ENCODE data around the gene PLEKHG7. TPM values are rescaled to one million over a fixed set of nuclear protein-coding genes. Genes with fewer than 3 reads are reported as not detected.

The PLEKHG7 gene
- polyA plus RNA-seq, 3 donors, result not detected

GRCh38 chr12:92726850-92727249, 24.1 kb downstream of the PLEKHG7 start:
- Histone ChIP-seq H3K27me3 (ENCODE audit: control insufficient read depth in 2 of 2, insufficient read depth in 2 of 2, low read length in 2 of 2) (no peaks in the 10 kb centered on the region), H3K36me3 (replicated peaks in 1 of 2; ENCODE audit: control insufficient read depth in 1 of 2, insufficient read depth in 2 of 2, low read length in 2 of 2) (no peaks in the 10 kb centered on the region), H4K20me1 (ENCODE audit: insufficient read depth, low read length) (no peaks in the 10 kb centered on the region), H2AFZ (ENCODE audit: insufficient read depth, low read depth, low read length, poor library complexity, severe bottlenecking) (no peak overlapping the region), H3K79me2 (ENCODE audit: insufficient read depth, low read length) (no peaks in the 10 kb centered on the region), H3K9ac (ENCODE audit: insufficient read depth, low read length, poor library complexity, severe bottlenecking) (no peak overlapping the region), H3K9me3 (replicated peaks in 1 of 2; ENCODE audit: control insufficient read depth in 1 of 2, insufficient read depth in 1 of 2, low read length in 2 of 2) (peaks cover 0 to 2% of the 10 kb centered on the region in 2 donors), H3K4me1 (ENCODE audit: control insufficient read depth in 1 of 2, insufficient read depth in 2 of 2, low read length in 2 of 2) (no peaks in the 10 kb centered on the region), H3K27ac (ENCODE audit: low read depth in 1 of 2, low read length in 2 of 2) (no peak overlapping the region), H3K4me2 (replicated peaks; ENCODE audit: extremely low read depth, low read length, poor library complexity, severe bottlenecking) (no peak overlapping the region), H3K4me3 (replicated peaks in 1 of 3; ENCODE audit: low read depth in 2 of 3, low read length in 3 of 3) (no peak overlapping the region)
- Mint-ChIP-seq H3K27me3 (ENCODE audit: low read depth in 3 of 3) (peaks cover 0 to 5% (median 5%) of the 10 kb centered on the region in 3 donors), H3K27ac (no peak overlapping the region), H3K4me1 (peaks cover 4% of the 10 kb centered on the region), H3K4me3 (no peak overlapping the region), H3K9me3 (peaks cover 3 to 9% (median 7%) of the 10 kb centered on the region in 7 donors), H3K36me3 (no peaks in the 10 kb centered on the region)
- intact Hi-C loops (cut with micrococcal nuclease), result no loop called here
- TF ChIP-seq CTCF (IDR thresholded peaks at IDR 0.05), result no peak
- no peak for DNase-seq
- 100% methylated on average over 1 of the region's 4 CpGs for WGBS (ENCODE audit: insufficient coverage)

- DNase-seq, result peak; percentile 5 to 17 (median 9)
- H3K9me3 Mint-ChIP-seq, result peaks cover 0 to 6% (median 3%) of the 10 kb centered on the region in 7 donors
- H3K36me3 Mint-ChIP-seq, result peaks cover 0 to 1% of the 10 kb centered on the region in 2 donors
- no CpG with 5 or more reads among the region's 1 CpG for WGBS (ENCODE audit: insufficient coverage)
- Histone ChIP-seq H3K27me3 (ENCODE audit: control insufficient read depth in 2 of 2, insufficient read depth in 2 of 2, low read length in 2 of 2) (no peaks in the 10 kb centered on the region), H4K20me1 (ENCODE audit: insufficient read depth, low read length) (no peaks in the 10 kb centered on the region), H3K4me3 (replicated peaks in 1 of 3; ENCODE audit: low read depth in 2 of 3, low read length in 3 of 3) (no peak overlapping the region), H3K4me1 (ENCODE audit: control insufficient read depth in 1 of 2, insufficient read depth in 2 of 2, low read length in 2 of 2) (peaks cover 0 to under 1% of the 10 kb centered on the region in 2 donors), H2AFZ (ENCODE audit: insufficient read depth, low read depth, low read length, poor library complexity, severe bottlenecking) (no peak overlapping the region), H3K27ac (ENCODE audit: low read depth in 1 of 2, low read length in 2 of 2) (no peak overlapping the region), H3K79me2 (ENCODE audit: insufficient read depth, low read length) (no peaks in the 10 kb centered on the region), H3K4me2 (replicated peaks; ENCODE audit: extremely low read depth, low read length, poor library complexity, severe bottlenecking) (no peak overlapping the region), H3K36me3 (replicated peaks in 1 of 2; ENCODE audit: control insufficient read depth in 1 of 2, insufficient read depth in 2 of 2, low read length in 2 of 2) (no peaks in the 10 kb centered on the region), H3K9ac (ENCODE audit: insufficient read depth, low read length, poor library complexity, severe bottlenecking) (no peak overlapping the region), H3K9me3 (replicated peaks in 1 of 2; ENCODE audit: control insufficient read depth in 1 of 2, insufficient read depth in 1 of 2, low read length in 2 of 2) (no peaks in the 10 kb centered on the region)
- no peak overlapping the region for H3K27ac Mint-ChIP-seq
- no peak for TF ChIP-seq CTCF (IDR thresholded peaks at IDR 0.05)
- H3K4me1 Mint-ChIP-seq, result peaks cover 5% of the 10 kb centered on the region
- no peak overlapping the region for H3K4me3 Mint-ChIP-seq
- peaks cover 0 to 5% (median 3%) of the 10 kb centered on the region in 3 donors for H3K27me3 Mint-ChIP-seq (ENCODE audit: low read depth in 3 of 3)
- intact Hi-C loops (cut with micrococcal nuclease), result no loop called here
Measured at GRCh38 chr12:92729773-92730305, 27.1 kb downstream of the PLEKHG7 start.
